OCI-LY3 (cell line): ENCODE measurements around the gene CHSY3.

Experiments
- H2AFZ ChIP-seq: fragments of 200-600, 300-600 bp; shearing (Covaris generic); 2 replicates; pipeline ENCODE4 v1.6.0; 2014; ENCODE audit warnings: antibody characterized with exemption, low read depth, low read length
- H3K27ac ChIP-seq: fragments of 200-600, 300-600 bp; sonication (generic); 2 replicates; pipeline ENCODE4 v1.5.1; 2014; ENCODE audit warnings: mild to moderate bottlenecking, low read length, moderate library complexity, mixed read lengths
- H3K27me3 ChIP-seq: fragments of 200-600, 300-600 bp; sonication (generic); 2 replicates; pipeline ENCODE4 v1.6.1; 2014; ENCODE audit warnings: low read depth, low read length, mixed read lengths
- H3K36me3 ChIP-seq: fragments of 200-600, 300-600 bp; sonication (generic); replicated peaks from 2 replicates; pipeline ENCODE3; 2014; ENCODE audit warnings: low read depth, low read length, mixed read lengths
- H3K4me1 ChIP-seq: fragments of 300-600, 200-600 bp; sonication (generic); 2 replicates; pipeline ENCODE4 v1.6.1; 2014; ENCODE audit warnings: low read length, mixed read lengths
- H3K4me2 ChIP-seq: fragments of 200-600, 300-600 bp; sonication (generic); 2 replicates; pipeline ENCODE4 v1.6.1; 2014; ENCODE audit warnings: low read length, mixed read lengths
- H3K4me3 ChIP-seq: fragments of 300-600, 200-600 bp; sonication (generic); 2 replicates; pipeline ENCODE4 v1.5.1; 2014; ENCODE audit warnings: antibody characterized with exemption, mild to moderate bottlenecking, low read length, moderate library complexity
- H3K79me2 ChIP-seq: fragments of 300-600, 200-600 bp; shearing (Covaris generic); 2 replicates; pipeline ENCODE4 v1.6.1; 2014; ENCODE audit warnings: mild to moderate bottlenecking, low read length, mixed read lengths
- H3K9ac ChIP-seq: fragments of 300-600, 200-600 bp; shearing (Covaris generic); 2 replicates; pipeline ENCODE4 v1.6.0; 2014; ENCODE audit warnings: mild to moderate bottlenecking, low read length, moderate library complexity
- H3K9me3 ChIP-seq: fragments of 200-600, 300-600 bp; shearing (Covaris generic); 2 replicates; pipeline ENCODE4 v1.6.1; 2014; ENCODE audit warnings: low read length, mixed read lengths; ENCODE audit not compliant: insufficient read depth
- H4K20me1 ChIP-seq: fragments of 200-600, 300-600 bp; sonication (generic); 2 replicates; pipeline ENCODE4 v1.6.1; 2016; ENCODE audit warnings: low read length, mixed read lengths; ENCODE audit not compliant: insufficient read depth
- CTCF ChIP-seq: fragments of 200-600, 300-600 bp; sonication (generic); IDR thresholded peaks from 2 replicates; pipeline ENCODE4 v1.5.1; 2014; ENCODE audit warnings: antibody characterized with exemption, low read length, low read depth
- EZH2phosphoT487 ChIP-seq: fragments of 200-600 bp; shearing (Covaris generic); IDR thresholded peaks from 2 replicates; pipeline ENCODE4 v1.6.1; 2018; ENCODE audit warnings: antibody characterized with exemption, mixed run types, low read depth

Gene CHSY3

GRCh38 chr5:130115686-130116085 is 211.4 kb downstream of the CHSY3 start:
- Histone ChIP-seq H3K9me3 (no peaks in the 10 kb centered on the region), H3K4me3 (no peak overlapping the region), H3K27ac (no peak overlapping the region), H2AFZ (no peak overlapping the region), H3K79me2 (no peaks in the 10 kb centered on the region), H3K36me3 (no peaks in the 10 kb centered on the region), H3K4me1 (peaks cover 15% of the 10 kb centered on the region), H3K27me3 (peaks cover 8% of the 10 kb centered on the region; the same call in 1 of the 2 replicates), H3K9ac (no peak overlapping the region), H4K20me1 (no peaks in the 10 kb centered on the region), H3K4me2 (no peak overlapping the region)
- TF ChIP-seq EZH2phosphoT487, result no peak
- TF ChIP-seq CTCF, result no peak

GRCh38 chr5:130116462-130116861 is 212.2 kb downstream of the CHSY3 start:
- no peaks in the 10 kb centered on the region for H3K9me3 ChIP-seq
- H3K79me2 ChIP-seq, result no peaks in the 10 kb centered on the region
- H3K27me3 ChIP-seq, result peaks cover 8% of the 10 kb centered on the region; the same call in 1 of the 2 replicates
- no peak overlapping the region for H3K9ac ChIP-seq
- no peak overlapping the region for H3K27ac ChIP-seq
- H2AFZ ChIP-seq, result no peak overlapping the region
- peaks cover 13% of the 10 kb centered on the region for H3K4me1 ChIP-seq
- TF ChIP-seq CTCF (no peak), EZH2phosphoT487 (no peak)
- no peak overlapping the region for H3K4me2 ChIP-seq
- H3K36me3 ChIP-seq, result no peaks in the 10 kb centered on the region
- no peaks in the 10 kb centered on the region for H4K20me1 ChIP-seq
- H3K4me3 ChIP-seq, result no peak overlapping the region

DNA sequence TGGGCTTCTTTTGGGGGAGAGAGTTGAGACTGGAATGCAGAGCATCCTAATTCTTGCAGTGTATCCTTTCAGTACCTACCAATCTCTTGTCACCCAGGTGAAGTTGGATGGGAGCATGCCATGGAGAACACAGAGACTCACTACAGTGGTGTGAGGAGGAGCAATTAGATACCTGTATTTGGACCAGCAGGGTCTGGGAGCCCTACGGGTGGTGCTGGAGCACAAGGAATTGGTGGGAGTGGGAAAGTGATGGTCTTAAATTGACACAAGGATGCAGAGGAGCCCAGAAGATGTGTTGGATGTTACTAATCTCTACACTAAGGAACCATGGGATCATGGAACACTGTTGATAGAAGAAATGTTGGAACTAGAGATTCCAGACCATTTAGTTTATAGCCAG is 212.7 kb downstream of the CHSY3 start:
- Histone ChIP-seq H3K4me1 (peaks cover 8% of the 10 kb centered on the region), H3K36me3 (no peaks in the 10 kb centered on the region), H2AFZ (no peak overlapping the region), H3K9me3 (no peaks in the 10 kb centered on the region), H4K20me1 (no peaks in the 10 kb centered on the region), H3K9ac (no peak overlapping the region), H3K4me2 (no peak overlapping the region), H3K27ac (no peak overlapping the region), H3K79me2 (no peaks in the 10 kb centered on the region), H3K27me3 (peaks cover 8% of the 10 kb centered on the region; the same call in 1 of the 2 replicates), H3K4me3 (no peak overlapping the region)
- TF ChIP-seq CTCF, result no peak
- TF ChIP-seq EZH2phosphoT487, result no peak

- Histone ChIP-seq H3K9me3 (no peaks in the 10 kb centered on the region), H3K27ac (no peak overlapping the region), H3K4me2 (no peak overlapping the region), H3K9ac (no peak overlapping the region), H3K4me1 (no peaks in the 10 kb centered on the region), H3K36me3 (no peaks in the 10 kb centered on the region), H2AFZ (no peak overlapping the region), H3K4me3 (no peak overlapping the region), H3K27me3 (no peaks in the 10 kb centered on the region), H3K79me2 (no peaks in the 10 kb centered on the region), H4K20me1 (no peaks in the 10 kb centered on the region)
- no peak for TF ChIP-seq EZH2phosphoT487
- no peak for TF ChIP-seq CTCF
These were observed 222.5 kb downstream of the CHSY3 start for GRCh38 chr5:130126746-130127145.
